Epithelial cell of proximal tubule (primary cell): ENCODE results near the gene TMEM201. TPM values are rescaled to one million over a fixed set of nuclear protein-coding genes. Genes with fewer than 3 reads are reported as not detected.

Source experiments
- DNase-seq: peaks from one replicate; pipeline ENCODE4 v3.0.0-alpha.2; 2011; ENCODE audit warnings: low read depth
- H3K4me3 ChIP-seq: 2 replicates; pipeline ENCODE4 v1.5.1; 2011; ENCODE audit warnings: low read depth, mild to moderate bottlenecking, low read length
- CTCF ChIP-seq: conservative IDR thresholded peaks from 2 replicates; pipeline ENCODE4 v1.5.1; 2012; ENCODE audit warnings: low read depth, mild to moderate bottlenecking, low read length
- total RNA-seq: library from RNA; depleted of rRNA; stranded (reverse); fragments of >200 nt; gene quantifications from 2 replicates; pipeline ENCODE4 v1.2.3, GENCODE V29; 2015

Gene TMEM201
- total RNA-seq, 1 donor from 2014 or later, result 8.9 TPM

DNA sequence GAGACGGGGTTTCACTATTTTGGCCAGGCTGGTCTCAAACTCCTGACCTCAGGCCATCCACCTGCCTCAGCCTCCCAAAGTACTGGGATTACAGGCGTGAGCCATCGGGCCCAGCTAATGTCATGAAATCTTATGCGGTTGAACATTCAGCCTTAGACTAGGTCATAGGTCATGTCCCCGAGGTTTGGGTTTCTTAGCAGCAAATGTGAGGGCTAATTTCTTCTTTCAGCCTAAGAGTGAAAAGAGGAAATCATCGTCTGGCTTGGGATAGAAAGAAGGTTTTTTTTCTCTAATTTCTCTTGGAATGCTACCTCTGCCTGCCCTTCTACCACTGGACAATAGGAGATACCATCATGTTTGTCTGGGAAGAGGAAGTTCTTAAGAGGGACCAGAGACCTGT lies 44.8 kb downstream of the TMEM201 start:
- TF ChIP-seq CTCF, result no peak
- DNase-seq, result no peak
- H3K4me3 ChIP-seq, result no peak overlapping the region

- DNase-seq, result no peak
- no peak overlapping the region for H3K4me3 ChIP-seq
- TF ChIP-seq CTCF, result no peak
Measured at GRCh38 chr1:9634582-9634981, 45.9 kb downstream of the TMEM201 start.

- DNase-seq, result no peak
- TF ChIP-seq CTCF, result no peak
- no peak overlapping the region for H3K4me3 ChIP-seq
Measured at GRCh38 chr1:9639227-9639626, 50.5 kb downstream of the TMEM201 start.

GRCh38 chr1:9643351-9644256 lies 54.9 kb downstream of the TMEM201 start:
- H3K4me3 ChIP-seq, result no peak overlapping the region
- no peak for TF ChIP-seq CTCF
- no peak for DNase-seq

DNA sequence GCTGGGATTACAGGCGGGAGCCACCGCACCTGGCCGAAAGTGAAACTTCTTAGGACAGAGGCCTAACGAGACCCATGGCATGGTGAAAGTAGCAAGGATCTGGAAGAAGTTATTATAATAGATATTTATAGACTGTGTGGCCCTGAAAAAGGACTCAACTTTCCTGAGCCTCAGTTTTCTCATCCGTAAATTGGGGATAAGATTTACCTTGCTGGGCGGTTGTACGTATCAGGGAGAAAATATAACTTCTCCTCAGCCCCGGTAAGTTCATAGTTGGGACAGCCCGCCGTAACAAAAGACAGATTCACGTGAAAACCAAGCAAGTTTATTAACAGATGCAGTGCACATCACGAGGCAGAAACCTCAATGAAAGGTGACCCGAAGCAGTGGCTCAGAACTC lies 57.3 kb downstream of the TMEM201 start:
- no peak for TF ChIP-seq CTCF
- no peak for DNase-seq

GRCh38 chr1:9648171-9648570 lies 59.5 kb downstream of the TMEM201 start:
- no peak for DNase-seq
- no peak for TF ChIP-seq CTCF
- no peak overlapping the region for H3K4me3 ChIP-seq

More for the DNA sequence above, 57.3 kb downstream of the TMEM201 start:
- H3K4me3 ChIP-seq, result no peak overlapping the region

- DNase-seq, result no peak
- no peak overlapping the region for H3K4me3 ChIP-seq
Measured at GRCh38 chr1:9649769-9650168, 61.1 kb downstream of the TMEM201 start.

More at GRCh38 chr1:9649769-9650168, 61.1 kb downstream of the TMEM201 start:
- TF ChIP-seq CTCF, result no peak
